Endothelial cell of umbilical vein (primary cell): ENCODE results near the gene KLK1.

ENCODE experiments used
- CTCF ChIP-seq, 2 donors: IDR thresholded peaks; 1 replicate in 1 of 2; 2 replicates in 1 of 2; pipeline ENCODE4 v1.5.1; 2011; ENCODE audit warnings: low read length in 2 of 2, mild to moderate bottlenecking in 2 of 2, moderate library complexity in 2 of 2, control low read depth in 1 of 2, inconsistent platforms in 1 of 2, low read depth in 1 of 2; ENCODE audit not compliant: insufficient read depth in 1 of 2; ENCODE audit errors: extremely low read depth in 1 of 2
- EZH2 ChIP-seq: IDR thresholded peaks from 2 replicates; pipeline ENCODE4 v1.6.1; 2012; ENCODE audit warnings: borderline replicate concordance, low read depth, mild to moderate bottlenecking, moderate library complexity, low read length, inconsistent platforms; ENCODE audit not compliant: severe bottlenecking
- FOS ChIP-seq: IDR thresholded peaks from 2 replicates; pipeline ENCODE4 v1.6.1; 2011; ENCODE audit warnings: mild to moderate bottlenecking, low read length, moderate library complexity, borderline replicate concordance; ENCODE audit not compliant: insufficient read depth
- JUN ChIP-seq: IDR thresholded peaks from 2 replicates; pipeline ENCODE4 v1.6.1; 2011; ENCODE audit warnings: borderline replicate concordance, low read depth; ENCODE audit not compliant: insufficient read length, insufficient read depth
- POLR2A ChIP-seq: IDR thresholded peaks from 2 replicates; pipeline ENCODE4 v1.6.1; 2012; ENCODE audit warnings: low read depth, mild to moderate bottlenecking, control low read depth, low read length
- POLR2AphosphoS5 ChIP-seq: IDR thresholded peaks from 2 replicates; pipeline ENCODE4 v1.6.1; 2012; ENCODE audit warnings: low read depth, mild to moderate bottlenecking, control low read depth, low read length, moderate library complexity; ENCODE audit not compliant: insufficient read depth
- TF ChIP-seq, protein P1 (sequence below): IDR thresholded peaks from 2 replicates; pipeline ENCODE4 v1.6.1; 2011; ENCODE audit not compliant: insufficient read depth, insufficient read length

- TF ChIP-seq CTCF (IDR thresholded peaks at IDR 0.05; ENCODE audit: extremely low read depth in 1 of 2, insufficient read depth in 1 of 2, low read depth in 1 of 2, low read length in 2 of 2) (no peak), POLR2A (no peak), JUN (no peak), EZH2 (no peak), FOS (no peak), POLR2AphosphoS5 (no peak)
- TF ChIP-seq, protein P1, sequence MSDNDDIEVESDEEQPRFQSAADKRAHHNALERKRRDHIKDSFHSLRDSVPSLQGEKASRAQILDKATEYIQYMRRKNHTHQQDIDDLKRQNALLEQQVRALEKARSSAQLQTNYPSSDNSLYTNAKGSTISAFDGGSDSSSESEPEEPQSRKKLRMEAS = no peak
Measured at GRCh38 chr19:50785329-50785728, 38.3 kb downstream of the KLK1 start.
